ENCODE data around the gene PLPPR1.
"Not testable (repeated sequence)": the region's sequence is repeated elsewhere in the genome, so short reads cannot be mapped to it uniquely, and the experiment has no call there.

PLPPR1 gene

DNA sequence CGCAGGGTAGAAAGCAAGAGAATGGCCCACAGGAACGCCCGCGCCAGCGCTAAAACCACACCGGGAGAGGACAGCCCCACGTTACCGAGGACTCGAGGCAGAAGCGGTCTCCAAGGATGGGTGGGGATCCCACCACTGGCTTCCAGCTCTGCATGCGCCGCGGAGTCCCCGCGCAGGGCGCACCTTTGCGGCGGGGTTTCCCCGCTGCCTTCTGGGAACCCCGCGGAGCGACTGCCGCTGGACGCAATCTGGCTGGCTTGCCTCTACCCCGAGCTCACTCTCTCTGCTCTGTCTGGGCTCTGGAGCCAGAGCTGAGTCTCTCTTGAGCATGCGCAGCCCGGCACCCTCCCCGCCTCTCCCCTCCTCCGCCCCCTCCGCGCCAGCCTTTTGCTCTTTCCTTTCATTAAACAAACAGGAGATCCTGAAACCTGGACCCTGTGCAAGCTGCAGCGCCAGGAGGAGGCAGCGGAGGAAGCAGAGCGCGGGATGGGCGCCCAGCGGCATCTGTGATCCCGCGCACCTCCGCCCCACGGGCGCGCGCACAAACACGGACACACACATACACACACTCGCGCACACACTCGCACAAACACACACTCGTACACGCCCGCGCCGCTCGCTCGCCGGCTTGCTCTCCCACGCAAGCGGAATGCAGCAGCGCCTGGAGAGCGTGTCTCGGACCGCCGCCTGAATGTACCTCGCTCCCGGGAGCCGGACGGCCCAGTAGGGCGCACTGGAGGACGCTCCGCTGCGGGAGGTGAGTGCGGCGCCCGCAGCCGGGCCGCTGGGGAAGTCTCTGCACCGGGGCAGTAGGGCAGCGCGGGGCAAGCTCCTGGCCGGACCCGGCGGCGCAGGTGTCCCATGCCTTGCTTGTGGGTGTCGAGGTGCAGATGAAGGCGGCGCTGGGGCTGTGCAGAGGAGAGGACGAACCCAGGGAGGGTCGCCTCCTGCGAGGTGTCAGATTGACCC, at the start of gene PLPPR1:
PLPPR1 (plus strand) TSS at position 382 of the 969 bp plus-strand sequence.
- no peak for DNase-seq (ENCODE audit: low read depth)

DNA sequence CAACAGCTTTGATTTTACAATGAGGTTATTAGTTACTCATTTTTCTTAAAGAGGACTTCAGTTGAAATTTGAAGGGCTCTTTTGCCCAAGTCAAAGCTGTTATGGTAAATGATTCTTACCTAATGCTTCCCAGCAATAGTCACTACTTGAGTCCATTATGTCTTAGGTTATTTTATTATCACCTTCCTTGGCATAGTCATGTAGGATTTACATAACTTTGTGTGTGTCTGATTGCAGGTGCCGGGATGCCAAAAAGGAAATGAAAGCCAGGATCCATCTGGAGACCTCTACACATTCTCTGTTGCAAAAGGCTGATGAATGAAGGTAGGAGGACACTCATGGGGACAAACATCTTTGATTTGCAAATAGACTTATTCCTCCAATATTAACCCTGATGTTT, 38.8 kb upstream of the PLPPR1 start:
- DNase-seq (ENCODE audit: low read depth), result no peak

DNA sequence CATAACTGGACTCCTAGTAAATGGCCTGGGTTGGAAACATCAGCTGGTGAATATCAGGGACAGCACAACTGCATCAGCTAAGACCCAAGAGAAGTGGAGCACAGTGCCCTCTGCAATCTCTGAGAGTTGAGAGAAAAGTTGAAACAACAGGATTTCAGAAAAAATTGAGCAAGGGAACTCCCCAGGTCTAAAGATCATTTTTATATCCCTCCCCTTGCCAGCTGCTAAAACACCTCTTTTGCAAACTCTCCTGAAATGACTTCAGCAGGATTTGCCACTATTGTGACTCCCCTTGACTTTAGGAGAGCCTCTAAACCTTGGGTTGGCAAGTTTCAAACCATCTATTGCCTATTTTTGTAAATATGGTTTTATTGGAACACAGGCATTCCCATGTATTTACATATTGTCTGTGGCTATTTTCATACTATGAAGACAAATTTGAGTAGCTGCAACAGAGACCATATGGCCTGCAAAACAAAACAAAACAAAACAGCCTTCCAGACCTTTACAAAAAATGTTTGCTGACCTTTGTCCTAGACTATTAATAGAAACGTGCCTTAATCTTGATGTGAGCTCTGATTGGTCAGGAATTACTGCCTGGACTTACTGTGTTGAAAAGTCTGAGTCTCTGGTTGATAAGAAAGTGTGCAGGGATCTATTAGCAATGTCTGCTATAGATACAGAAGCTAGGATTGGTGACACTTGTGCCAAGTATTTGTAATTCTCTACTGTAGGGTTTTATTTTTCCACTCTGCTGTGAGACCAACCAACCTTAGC, 37.7 kb upstream of the PLPPR1 start:
- DNase-seq (ENCODE audit: low read depth), result no peak

DNA sequence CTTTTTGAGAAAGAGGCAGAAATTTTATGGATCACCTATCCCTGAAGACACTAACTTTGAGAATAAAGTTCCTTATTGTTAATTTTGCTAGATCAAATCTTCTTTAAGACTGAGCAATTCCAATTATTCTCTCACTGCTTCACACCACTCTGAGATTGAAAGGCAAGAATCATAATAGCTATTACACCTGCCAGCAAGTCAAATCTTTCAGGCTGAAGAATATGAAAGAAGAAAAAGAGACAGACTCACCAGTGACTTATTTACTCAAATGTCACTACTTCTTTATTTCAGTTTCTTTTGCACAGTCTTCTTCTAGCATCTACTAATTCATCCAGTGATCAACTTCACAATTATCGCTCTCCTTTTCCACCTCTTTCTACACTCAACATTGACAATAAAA, 35.9 kb upstream of the PLPPR1 start:
- DNase-seq (ENCODE audit: low read depth), result no peak

DNA sequence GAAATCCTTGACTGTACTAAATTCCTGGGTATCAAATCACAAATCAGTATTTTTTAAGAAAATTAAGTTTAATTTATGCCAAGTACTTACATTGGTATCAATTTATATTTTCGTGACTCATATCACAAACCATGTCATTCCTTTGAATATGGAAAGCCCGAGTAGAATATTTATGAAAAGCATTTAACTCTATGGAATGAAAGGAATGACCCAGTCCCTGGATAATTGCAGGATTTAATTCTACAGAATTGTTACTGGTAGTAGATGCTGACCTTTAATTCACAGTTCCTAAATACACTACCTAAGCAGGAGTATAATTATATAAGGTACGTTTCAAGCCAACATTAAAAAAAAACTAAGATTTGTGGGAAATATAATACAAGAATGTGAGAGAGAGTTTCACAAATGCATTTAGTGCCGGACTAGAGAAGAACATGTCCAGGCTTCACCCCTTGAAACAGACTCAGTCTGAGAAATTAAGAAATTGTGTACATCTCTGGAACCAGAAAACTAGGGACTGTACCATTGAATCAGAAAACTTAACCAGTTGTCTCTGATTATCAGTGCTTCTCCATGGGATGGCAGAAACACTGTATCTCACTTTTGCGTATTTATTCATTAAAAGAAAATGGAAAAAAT, 28.5 kb upstream of the PLPPR1 start:
- DNase-seq (ENCODE audit: low read depth), result no peak

DNA sequence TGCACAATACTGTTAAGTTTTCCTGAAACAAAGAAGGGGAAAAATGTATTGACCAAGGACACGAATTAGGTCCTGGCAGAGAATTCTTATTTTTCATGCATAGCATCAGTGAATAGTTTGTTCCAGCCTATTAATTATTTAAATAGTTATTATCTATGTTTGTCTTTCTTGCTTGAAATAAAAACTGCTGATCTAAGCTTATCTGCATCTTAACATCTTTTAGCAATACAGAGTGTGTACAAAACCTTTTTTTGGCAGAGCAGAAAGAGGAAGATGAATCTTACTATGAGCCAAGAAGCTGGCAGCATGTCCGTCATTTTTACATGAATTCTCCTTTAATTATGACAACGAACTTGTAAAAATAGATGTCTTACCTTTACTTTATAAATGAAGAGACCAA, 23.3 kb upstream of the PLPPR1 start:
- DNase-seq (ENCODE audit: low read depth), result no peak

DNA sequence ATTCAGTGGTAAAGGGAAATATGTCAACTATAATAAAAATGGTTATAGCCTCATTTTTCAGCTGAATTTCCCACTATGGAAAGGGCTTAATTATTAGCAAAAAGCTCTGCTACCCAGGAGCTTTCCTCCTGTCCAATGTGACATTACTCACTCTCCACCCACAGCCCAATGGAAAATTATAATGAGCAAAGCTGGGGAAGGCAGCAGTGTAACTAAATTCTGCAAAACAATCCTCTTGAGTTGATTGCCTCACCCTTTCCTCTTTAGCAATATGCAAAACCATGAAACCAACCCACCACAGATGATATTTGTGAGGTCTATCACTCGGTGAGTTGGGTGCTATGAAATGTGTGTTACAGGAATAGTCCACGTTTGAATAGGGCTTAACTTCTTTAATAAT, 14.0 kb upstream of the PLPPR1 start:
- no peak for DNase-seq (ENCODE audit: low read depth)

DNA sequence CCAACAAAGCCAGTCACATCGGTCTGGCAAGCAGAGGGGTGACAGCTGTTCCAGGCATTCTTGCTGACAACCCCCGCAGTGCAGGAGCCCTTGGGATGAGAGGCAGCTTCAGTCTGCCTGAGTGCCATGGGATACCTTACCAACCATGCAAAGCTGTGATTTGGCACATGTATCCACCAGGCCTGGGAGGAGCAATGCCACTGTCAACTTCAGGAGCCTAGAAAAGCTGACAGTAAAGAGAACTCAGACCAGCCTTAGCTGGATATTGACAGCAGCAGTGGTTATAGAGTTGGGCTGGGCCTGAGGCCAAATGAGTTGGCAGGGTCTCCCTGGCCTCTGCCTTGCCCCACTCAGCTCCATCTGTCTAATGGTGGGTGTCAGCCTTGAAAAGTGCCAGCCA, 10.1 kb upstream of the PLPPR1 start:
- no peak for DNase-seq (ENCODE audit: low read depth)

DNA sequence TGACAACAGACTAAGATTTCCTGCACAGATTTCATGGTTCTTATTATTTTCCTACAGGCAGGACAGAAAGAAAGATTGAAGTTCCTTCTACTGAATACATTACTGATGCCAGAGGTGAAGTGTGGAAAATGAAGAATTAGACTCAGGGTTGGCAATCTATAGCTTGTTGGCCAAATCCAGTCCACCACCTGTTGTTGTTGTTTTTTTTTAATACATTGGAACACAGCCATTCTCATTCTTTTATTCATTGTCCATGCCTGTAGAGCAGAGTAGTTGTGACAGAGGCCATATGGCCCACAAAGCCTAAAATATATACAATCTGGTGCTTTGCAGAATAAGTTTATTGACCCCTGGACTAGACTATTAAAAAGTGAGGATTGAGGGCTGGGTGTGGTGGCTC, 5.8 kb upstream of the PLPPR1 start:
- no peak for DNase-seq (ENCODE audit: low read depth)

DNA sequence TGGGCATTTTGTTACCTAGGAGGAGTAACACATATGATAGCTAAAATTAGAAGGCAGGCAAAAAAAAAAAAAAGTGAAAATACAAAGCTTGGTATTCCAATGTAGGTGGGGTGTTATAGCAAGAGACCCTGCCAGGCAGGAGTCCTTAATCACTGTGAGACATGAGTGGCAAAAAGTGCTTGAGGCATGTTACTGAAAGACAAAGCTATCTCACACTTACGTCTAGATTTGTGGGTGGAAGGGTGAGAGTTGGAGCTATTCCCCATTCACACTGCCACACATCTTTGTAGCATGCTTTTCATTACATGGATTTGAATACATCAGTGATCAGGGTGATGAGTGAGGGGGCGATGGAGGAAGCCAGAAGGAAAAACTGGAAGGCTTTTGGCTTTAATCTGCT, 2.6 kb upstream of the PLPPR1 start:
- no peak for DNase-seq (ENCODE audit: low read depth)

DNA sequence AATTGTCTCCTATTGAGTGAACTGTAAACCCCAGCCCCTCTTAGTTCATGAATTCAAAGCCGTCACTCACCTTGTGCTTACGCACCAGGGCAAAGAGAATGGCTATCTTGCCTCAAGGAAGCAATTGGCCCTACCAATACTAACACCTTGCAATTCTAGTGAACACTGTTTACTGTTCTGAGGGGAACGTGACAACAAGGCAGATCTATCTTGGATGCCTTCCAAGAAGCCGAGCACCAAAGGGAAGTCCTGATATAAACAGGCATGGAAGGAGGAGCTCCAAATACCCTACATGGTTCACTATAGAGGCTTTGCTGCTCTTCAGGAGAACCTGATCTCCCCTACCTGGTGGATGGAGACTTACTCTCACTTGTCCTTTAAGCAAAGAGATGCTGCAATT, 1.7 kb upstream of the PLPPR1 start:
- no peak for DNase-seq (ENCODE audit: low read depth)

DNA sequence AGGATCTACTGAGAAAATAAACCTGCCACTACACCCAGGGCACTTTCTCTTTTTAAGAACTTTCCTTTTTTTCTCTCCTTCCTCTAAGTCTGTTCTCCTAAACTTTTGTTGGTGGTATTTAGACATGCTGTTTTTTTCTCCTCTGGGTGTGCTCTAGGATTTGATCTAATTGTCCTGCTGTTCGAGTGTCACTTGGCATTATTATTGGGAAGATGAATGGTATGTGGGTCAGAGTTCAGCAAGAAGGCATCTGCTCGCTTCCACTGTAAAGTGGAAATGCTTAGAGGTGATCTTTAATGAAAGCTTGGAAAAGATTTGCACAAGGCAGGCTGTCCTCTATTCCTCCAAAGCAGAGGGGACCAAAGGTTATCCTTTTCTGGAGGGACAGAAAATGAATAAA, 1.3 kb upstream of the PLPPR1 start:
- no peak for DNase-seq (ENCODE audit: low read depth)

DNA sequence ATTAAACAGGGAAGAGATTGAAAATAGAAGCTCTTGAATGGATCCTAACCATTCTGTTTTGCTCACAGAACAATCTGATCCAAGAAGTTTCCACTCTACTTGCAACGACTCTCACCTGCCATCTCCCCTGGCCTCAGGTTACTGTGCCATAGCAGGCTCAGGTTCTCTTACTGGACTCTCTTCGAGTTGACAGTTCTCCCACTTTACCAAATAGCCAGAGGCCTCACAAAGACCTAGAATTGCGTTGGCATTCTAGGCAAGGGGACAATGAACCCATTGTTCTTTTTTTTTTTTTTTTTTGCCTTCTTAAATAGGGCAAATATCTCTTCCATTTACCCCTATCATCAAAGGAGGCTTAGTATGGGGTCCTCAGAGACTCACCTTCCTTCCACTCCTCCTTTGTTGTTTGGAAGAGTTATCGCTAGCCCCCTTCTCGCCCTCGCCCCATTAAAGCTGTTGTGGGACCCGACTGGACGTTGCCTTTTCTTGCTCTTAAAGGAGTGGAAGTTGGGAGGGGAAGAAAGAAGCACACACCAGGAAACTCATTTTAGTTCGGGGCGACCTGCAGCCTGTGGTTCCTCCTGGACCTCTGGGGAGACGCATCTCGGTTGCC, 688 bp upstream of the PLPPR1 start:
- DNase-seq (ENCODE audit: low read depth), result no peak

DNA sequence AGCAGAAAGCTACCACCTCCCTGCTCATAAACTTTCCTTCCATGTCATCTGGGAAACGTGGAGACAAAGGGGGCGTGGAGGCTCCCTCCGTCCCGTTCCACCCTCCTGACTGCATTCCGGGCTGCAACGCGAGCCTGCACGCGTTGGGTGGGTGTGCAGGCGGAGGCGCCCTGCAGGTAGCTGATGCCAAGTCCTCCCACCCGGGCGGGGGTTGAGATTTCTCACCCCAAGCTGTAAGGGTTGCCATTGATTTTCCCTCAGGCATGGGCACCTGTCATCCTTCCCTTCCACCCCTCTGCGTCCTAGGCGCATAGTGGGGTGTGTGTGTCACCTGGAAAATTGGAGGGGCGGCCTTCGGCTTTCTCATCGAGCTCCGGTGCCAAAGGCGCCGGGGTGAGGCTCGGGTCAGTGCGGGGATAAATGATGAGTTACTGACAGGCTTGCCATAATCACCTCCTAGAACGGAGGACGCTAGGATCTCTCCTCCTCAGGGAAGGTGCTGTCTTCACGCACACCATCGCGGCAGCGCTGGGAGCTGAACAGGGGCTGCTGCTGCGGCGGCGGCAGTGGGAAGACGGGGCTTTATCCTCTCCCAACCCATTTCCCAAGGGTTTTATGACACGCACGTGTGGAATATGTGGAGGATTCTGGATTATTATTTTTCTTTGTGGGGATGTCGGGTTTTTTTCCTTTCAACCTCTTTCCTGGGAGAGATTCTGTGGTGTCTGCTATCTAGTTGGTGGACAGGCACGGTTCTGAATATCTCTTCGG, 973 bp downstream of the PLPPR1 start:
- no peak for DNase-seq (ENCODE audit: low read depth)

DNA sequence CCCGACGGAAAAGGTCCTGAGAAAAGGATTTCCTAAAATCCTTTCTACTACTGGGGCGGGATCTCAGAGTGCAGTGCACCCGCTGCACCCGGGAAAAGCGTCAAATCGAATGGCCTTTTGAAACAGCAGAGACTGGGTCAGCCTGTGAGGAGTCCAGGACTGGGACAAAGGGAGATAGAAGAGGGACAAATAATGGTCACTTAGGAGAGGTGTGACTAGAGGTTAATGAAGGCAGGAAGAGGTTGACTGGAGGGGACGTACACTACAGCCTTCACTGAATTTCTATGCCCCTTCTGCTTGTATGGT, 1.5 kb downstream of the PLPPR1 start:
- DNase-seq (ENCODE audit: low read depth), result no peak

DNA sequence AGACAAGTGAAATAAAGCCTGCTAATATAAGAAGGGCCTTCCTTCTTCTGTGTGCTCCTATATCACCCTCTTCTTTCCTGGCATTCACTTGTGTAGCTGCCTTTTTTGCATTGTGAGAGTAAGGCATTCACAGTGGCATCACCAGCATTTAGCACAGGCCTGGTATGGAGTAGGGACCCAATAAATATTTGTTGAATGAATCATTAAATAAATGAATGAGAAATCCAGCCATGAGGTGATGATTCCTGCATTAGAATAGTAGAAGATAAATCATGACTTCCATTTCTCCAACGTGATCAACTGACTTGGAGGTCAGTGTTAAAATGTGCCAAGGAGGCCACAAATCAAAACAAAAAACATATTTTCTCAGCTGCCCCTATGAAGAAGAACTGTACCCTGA, 3.9 kb downstream of the PLPPR1 start:
- no peak for DNase-seq (ENCODE audit: low read depth)

DNA sequence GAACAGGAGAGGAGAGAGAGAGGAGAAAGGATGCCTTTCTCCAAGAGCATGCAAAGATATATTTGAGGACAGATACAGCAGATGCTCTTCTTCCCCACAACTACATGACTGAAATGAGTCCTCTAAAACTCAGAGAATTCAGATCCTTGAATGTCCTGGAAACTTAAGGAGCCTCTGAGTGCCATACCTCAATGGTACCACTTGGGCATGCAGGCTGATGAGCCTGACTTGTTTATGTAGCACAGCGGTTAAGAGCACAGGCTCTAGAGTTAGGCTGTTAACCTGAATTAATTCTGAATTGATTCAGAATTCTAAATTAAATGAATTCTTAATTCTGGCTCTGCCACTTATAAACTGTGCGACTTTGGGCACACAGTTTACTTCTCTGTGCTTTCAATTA, 5.7 kb downstream of the PLPPR1 start:
- no peak for DNase-seq (ENCODE audit: low read depth)

DNA sequence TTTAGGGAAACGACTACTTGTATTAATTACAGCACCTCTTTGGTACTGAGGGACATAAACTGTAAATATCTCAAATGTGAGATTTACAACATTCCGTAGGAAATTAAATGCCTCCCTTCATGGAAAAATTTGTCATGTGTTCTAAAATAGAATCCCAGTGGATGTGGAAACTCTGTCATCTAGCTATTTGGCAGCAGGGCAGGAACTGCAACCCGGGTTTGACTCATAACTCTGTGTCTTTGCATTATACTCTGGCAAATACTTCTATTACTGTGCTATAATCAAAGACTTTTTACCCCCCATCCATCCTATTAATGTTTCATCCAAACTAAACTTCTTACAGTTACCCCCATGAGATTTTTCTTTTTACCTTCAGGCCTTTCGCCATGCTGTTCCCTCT, 6.6 kb downstream of the PLPPR1 start:
- DNase-seq (ENCODE audit: low read depth), result no peak

DNA sequence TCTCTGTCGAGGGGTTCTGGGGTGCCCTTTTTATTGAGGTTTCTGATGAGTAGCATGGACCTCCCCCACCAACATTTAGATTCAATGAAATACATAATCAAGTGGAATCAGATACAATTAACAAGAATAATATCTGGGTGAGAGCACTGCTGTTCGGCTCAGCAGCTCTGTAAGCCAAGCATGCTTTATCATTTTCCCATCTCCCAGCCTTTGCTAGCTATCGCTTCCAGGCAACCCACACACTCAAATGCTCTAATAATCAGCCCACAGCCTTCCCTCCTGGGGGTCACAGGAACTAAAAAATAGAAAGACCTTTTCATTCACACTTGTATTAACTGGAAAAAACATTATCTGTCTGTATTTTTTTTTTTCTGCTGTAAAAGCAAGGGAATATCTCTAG, 8.9 kb downstream of the PLPPR1 start:
- no peak for DNase-seq (ENCODE audit: low read depth)

DNA sequence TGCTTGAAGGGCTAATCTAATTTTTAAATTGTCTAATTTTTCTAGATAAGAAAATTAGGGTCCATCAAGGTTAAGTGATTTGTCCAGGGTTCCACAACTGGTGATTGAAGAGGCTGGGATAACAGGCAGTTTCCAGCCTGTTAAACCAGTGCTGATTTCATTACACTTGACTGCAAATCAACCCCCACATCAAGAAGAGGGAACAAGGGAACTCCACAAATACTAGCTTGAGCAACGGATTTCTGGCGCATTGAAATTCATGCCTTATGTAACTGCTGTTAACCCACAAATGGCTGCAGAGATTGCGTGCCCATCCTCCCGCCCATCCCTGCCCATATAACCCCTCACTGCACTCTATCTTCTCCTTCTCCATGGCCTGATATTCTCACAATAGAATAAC, 10.0 kb downstream of the PLPPR1 start:
- no peak for DNase-seq (ENCODE audit: low read depth)

DNA sequence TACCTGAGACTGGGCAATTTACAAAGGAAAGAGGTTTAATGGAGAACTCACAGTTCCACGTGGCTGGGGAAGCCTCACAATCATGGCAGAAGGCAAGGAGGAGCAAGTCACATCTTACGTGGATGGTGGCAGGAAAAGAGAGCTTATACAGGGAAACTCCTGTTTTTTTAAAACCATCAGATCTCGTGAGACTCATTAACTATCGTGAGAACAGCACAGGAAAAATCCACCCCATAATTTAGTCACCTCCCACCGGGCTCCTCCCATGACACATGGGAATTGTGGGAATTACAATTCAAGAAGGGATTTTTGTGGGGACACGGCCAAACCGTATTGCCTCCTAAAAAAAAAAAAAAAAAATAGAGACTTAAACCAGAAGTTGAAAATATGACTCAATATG, 11.1 kb downstream of the PLPPR1 start:
- DNase-seq (ENCODE audit: low read depth), result not testable (repeated sequence)
